Activated T-helper 17 cell treated with anti-CD3 and anti-CD28 coated beads, Interleukin-2, amount 50 U/mL, for 72 hours (primary cell): ENCODE data around the gene COPE. TPM values are rescaled to one million over a fixed set of nuclear protein-coding genes. Genes with fewer than 3 reads are reported as not detected.
A peak's percentile ranks its signal among the peaks of the same experiment; 100 is the strongest.
"Not testable (repeated sequence)": the region's sequence is repeated elsewhere in the genome, so short reads cannot be mapped to it uniquely, and the experiment has no call there.

Source experiments
- ATAC-seq: fragments of 150-1000 bp; cut with Tn5 transposase; replicated peaks from 2 replicates; pipeline ENCODE4 v1.10.0; 2021; ENCODE audit warnings: mild to moderate bottlenecking, moderate library complexity
- H3K27ac Mint-ChIP-seq: one replicate; pipeline ENCODE4 v1.8.0; 2022; ENCODE audit warnings: mixed read lengths
- H3K27me3 Mint-ChIP-seq: one replicate; pipeline ENCODE4 v1.8.0; 2022; ENCODE audit warnings: mixed read lengths
- H3K36me3 Mint-ChIP-seq: one replicate; pipeline ENCODE4 v1.8.0; 2022; ENCODE audit warnings: low read depth, mild to moderate bottlenecking, mixed read lengths
- H3K4me1 Mint-ChIP-seq: one replicate; pipeline ENCODE4 v1.8.0; 2022; ENCODE audit warnings: mixed read lengths
- H3K4me3 Mint-ChIP-seq: one replicate; pipeline ENCODE4 v1.8.0; 2022; ENCODE audit warnings: mild to moderate bottlenecking, mixed read lengths
- H3K9me3 Mint-ChIP-seq: one replicate; pipeline ENCODE4 v1.8.0; 2022; ENCODE audit warnings: mixed read lengths
- total RNA-seq, 2 donors: library from RNA; stranded (reverse); gene quantifications; one replicate each; pipeline ENCODE4 v1.2.3, GENCODE V29; 2022

Gene COPE
- total RNA-seq, 2 donors from 2014 or later, result 166 to 171 TPM

GRCh38 chr19:18928018-18928805 is 9.0 kb upstream of the COPE start:
- Mint-ChIP-seq H3K27me3 (no peaks in the 10 kb centered on the region), H3K36me3 (peaks cover 45% of the 10 kb centered on the region), H3K9me3 (no peaks in the 10 kb centered on the region), H3K4me3 (no peak overlapping the region), H3K4me1 (peaks cover 4% of the 10 kb centered on the region), H3K27ac (no peak overlapping the region)
- no peak for ATAC-seq

- H3K4me3 Mint-ChIP-seq, result no peak overlapping the region
- no peak for ATAC-seq
- H3K4me1 Mint-ChIP-seq, result no peaks in the 10 kb centered on the region
- H3K36me3 Mint-ChIP-seq, result peaks cover 74% of the 10 kb centered on the region
- no peaks in the 10 kb centered on the region for H3K27me3 Mint-ChIP-seq
- H3K27ac Mint-ChIP-seq, result no peak overlapping the region
- H3K9me3 Mint-ChIP-seq, result no peaks in the 10 kb centered on the region
Observed at GRCh38 chr19:18924684-18925213, 5.6 kb upstream of the COPE start.

- H3K4me3 Mint-ChIP-seq, result no peak overlapping the region
- H3K9me3 Mint-ChIP-seq, result no peaks in the 10 kb centered on the region
- H3K27me3 Mint-ChIP-seq, result no peaks in the 10 kb centered on the region
- H3K36me3 Mint-ChIP-seq, result peaks cover 88% of the 10 kb centered on the region
- no peaks in the 10 kb centered on the region for H3K4me1 Mint-ChIP-seq
- ATAC-seq, result no peak
- no peak overlapping the region for H3K27ac Mint-ChIP-seq
Observed at GRCh38 chr19:18922228-18922985, 3.2 kb upstream of the COPE start.

- Mint-ChIP-seq H3K4me1 (no peaks in the 10 kb centered on the region), H3K9me3 (no peaks in the 10 kb centered on the region), H3K27ac (no peak overlapping the region), H3K36me3 (peaks cover 88% of the 10 kb centered on the region), H3K4me3 (peak overlapping the region; percentile 90), H3K27me3 (no peaks in the 10 kb centered on the region)
- no peak for ATAC-seq
Observed at GRCh38 chr19:18921593-18921992, 2.4 kb upstream of the COPE start.

GRCh38 chr19:18920400-18920799 is 1.2 kb upstream of the COPE start:
- no peaks in the 10 kb centered on the region for H3K27me3 Mint-ChIP-seq
- peak overlapping the region; percentile 95 for H3K27ac Mint-ChIP-seq
- H3K9me3 Mint-ChIP-seq, result no peaks in the 10 kb centered on the region
- peaks cover 90% of the 10 kb centered on the region for H3K36me3 Mint-ChIP-seq
- peak overlapping the region; percentile 90 for H3K4me3 Mint-ChIP-seq
- ATAC-seq, result no peak
- no peaks in the 10 kb centered on the region for H3K4me1 Mint-ChIP-seq

- Mint-ChIP-seq H3K27me3 (no peaks in the 10 kb centered on the region), H3K9me3 (no peaks in the 10 kb centered on the region), H3K4me1 (no peaks in the 10 kb centered on the region), H3K4me3 (peak overlapping the region; percentile 90), H3K27ac (peak overlapping the region; percentile 95), H3K36me3 (peaks cover 90% of the 10 kb centered on the region)
- no peak for ATAC-seq
Observed at GRCh38 chr19:18919900-18920214, 670 bp upstream of the COPE start.

- not testable (repeated sequence) for ATAC-seq, H3K9me3 Mint-ChIP-seq, H3K27me3 Mint-ChIP-seq, H3K4me1 Mint-ChIP-seq
- Mint-ChIP-seq H3K36me3 (peaks cover 87% of the 10 kb centered on the region), H3K4me3 (peak overlapping the region; percentile 90), H3K27ac (peak overlapping the region; percentile 54)
Observed at GRCh38 chr19:18917593-18917992, 1.6 kb downstream of the COPE start.

GRCh38 chr19:18915639-18916038 is 3.5 kb downstream of the COPE start:
- no peaks in the 10 kb centered on the region for H3K9me3 Mint-ChIP-seq
- H3K27me3 Mint-ChIP-seq, result no peaks in the 10 kb centered on the region
- peaks cover 6% of the 10 kb centered on the region for H3K4me1 Mint-ChIP-seq
- ATAC-seq, result no peak
- no peak overlapping the region for H3K27ac Mint-ChIP-seq
- peaks cover 87% of the 10 kb centered on the region for H3K36me3 Mint-ChIP-seq
- H3K4me3 Mint-ChIP-seq, result no peak overlapping the region

- ATAC-seq, result no peak
- Mint-ChIP-seq H3K36me3 (peaks cover 89% of the 10 kb centered on the region), H3K4me3 (no peak overlapping the region), H3K9me3 (no peaks in the 10 kb centered on the region), H3K27ac (no peak overlapping the region), H3K4me1 (peaks cover 6% of the 10 kb centered on the region), H3K27me3 (no peaks in the 10 kb centered on the region)
Observed at GRCh38 chr19:18913466-18913865, 5.7 kb downstream of the COPE start.

- peaks cover 6% of the 10 kb centered on the region for H3K4me1 Mint-ChIP-seq
- no peak for ATAC-seq
- H3K4me3 Mint-ChIP-seq, result no peak overlapping the region
- H3K27me3 Mint-ChIP-seq, result no peaks in the 10 kb centered on the region
- no peaks in the 10 kb centered on the region for H3K9me3 Mint-ChIP-seq
- H3K27ac Mint-ChIP-seq, result no peak overlapping the region
- H3K36me3 Mint-ChIP-seq, result peaks cover 89% of the 10 kb centered on the region
Observed at GRCh38 chr19:18912933-18913332, 6.3 kb downstream of the COPE start.

- Mint-ChIP-seq H3K27ac (no peak overlapping the region), H3K36me3 (peaks cover 79% of the 10 kb centered on the region), H3K27me3 (no peaks in the 10 kb centered on the region), H3K4me3 (no peak overlapping the region), H3K9me3 (no peaks in the 10 kb centered on the region), H3K4me1 (peaks cover 6% of the 10 kb centered on the region)
- no peak for ATAC-seq
Observed at GRCh38 chr19:18910801-18911436, 8.3 kb downstream of the COPE start.

GRCh38 chr19:18910010-18910409 is 9.2 kb downstream of the COPE start:
- no peaks in the 10 kb centered on the region for H3K27me3 Mint-ChIP-seq
- H3K4me1 Mint-ChIP-seq, result peaks cover 6% of the 10 kb centered on the region
- H3K27ac Mint-ChIP-seq, result no peak overlapping the region
- no peaks in the 10 kb centered on the region for H3K9me3 Mint-ChIP-seq
- no peak overlapping the region for H3K4me3 Mint-ChIP-seq
- ATAC-seq, result no peak
- H3K36me3 Mint-ChIP-seq, result peaks cover 78% of the 10 kb centered on the region

GRCh38 chr19:18908917-18909619 is 10.1 kb downstream of the COPE start:
- ATAC-seq, result no peak
- H3K9me3 Mint-ChIP-seq, result no peaks in the 10 kb centered on the region
- no peak overlapping the region for H3K4me3 Mint-ChIP-seq
- H3K27ac Mint-ChIP-seq, result no peak overlapping the region
- peaks cover 6% of the 10 kb centered on the region for H3K4me1 Mint-ChIP-seq
- H3K27me3 Mint-ChIP-seq, result no peaks in the 10 kb centered on the region
- peaks cover 74% of the 10 kb centered on the region for H3K36me3 Mint-ChIP-seq
